Measurements from ENCODE around the gene ZNF423.

Gene ZNF423

DNA sequence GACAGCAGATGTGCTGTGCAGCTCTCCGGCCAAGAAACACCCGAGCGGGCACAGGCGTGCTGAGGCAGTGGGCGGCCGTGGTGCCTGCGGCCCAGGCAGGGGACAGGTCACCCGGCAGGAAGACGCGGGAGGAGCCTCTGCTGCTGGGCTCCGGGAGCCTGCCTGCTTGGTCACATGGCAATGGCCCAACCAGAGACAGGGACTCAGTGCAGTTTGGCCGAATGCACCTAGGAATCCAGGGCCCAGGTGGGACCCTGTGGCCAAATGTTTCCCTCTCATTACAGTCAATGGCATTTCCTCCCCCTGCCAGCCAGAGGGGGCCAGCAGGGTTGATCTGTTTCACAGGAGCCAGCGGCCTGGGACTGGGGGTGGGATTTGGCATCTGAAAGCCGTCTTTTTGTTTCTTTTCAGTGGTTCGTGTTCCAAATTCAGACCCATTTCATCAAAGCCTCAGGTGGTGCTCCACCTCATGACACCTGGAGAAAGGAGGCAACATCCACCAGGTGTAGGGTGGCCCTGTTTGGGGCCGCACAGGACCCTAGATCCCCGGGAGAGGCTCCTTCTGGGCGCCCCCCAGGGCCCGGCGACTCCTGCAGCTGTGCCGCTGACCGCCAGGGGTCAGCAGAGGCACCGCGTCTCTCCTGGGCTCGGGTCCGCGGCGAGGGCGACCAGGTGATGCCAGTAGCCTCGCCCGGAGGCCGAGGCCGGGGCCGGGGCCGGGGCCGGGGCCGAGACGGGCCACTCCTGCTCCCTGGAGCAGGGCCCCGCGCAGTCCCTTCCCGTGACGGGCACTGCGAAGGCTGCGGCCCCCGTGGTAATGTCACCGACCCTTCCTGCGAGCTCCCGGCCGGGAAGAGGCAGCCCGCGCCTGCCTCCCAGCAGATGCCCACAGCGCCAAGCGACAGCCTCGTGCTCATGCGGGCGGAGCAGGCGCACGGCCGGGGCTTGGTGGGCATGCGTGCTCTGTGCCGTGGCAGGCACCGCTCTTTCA lies 363.8 kb downstream of the ZNF423 start:
- peak; percentile 73 for DNase-seq (ENCODE audit: low spot score)

DNA sequence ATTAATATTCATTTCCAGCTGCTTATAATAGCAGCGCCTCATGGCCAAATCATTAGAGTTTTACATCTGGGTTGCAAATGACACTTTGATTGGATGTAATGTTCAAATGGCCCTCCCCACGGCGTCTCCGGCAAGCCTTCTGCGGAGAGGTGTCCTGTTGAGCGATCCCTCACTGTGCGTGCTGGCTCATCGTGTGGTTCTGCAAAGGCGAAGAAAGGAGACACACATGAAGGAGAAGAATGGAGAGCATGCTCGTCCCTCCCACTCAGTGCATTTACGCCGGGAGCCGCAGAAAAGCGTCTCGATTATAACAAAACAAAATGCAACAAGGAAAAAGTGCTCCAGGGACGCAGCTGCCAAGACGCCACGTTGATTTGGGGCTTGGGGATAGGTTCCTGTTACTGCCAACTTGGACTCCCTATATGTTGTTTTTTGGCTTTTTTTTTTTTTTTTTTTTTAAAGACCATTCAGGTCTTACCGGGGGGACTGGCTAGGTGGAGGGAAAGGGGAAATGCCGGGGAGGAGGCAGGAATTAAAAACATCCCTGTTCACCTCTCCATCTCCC lies 364.7 kb downstream of the ZNF423 start:
- no peak for DNase-seq (ENCODE audit: low spot score)

DNA sequence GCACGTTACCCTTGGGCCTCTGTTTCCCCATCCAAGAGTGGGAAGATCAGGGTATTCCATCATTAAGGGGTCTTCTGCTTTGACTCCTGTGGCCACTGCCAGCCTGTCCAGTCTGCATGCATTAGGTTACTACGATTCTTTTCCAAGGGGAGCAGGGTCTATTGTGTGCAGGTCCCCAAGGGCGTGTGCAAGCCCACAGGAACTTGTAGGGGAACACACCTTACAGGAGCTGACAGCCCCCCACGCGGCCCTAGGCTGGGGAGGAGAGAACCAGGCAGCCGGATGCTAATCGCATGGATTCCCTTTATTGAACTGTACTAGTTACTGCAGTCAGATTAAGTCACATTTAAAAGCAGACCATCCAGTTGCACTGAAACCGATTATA lies 365.6 kb downstream of the ZNF423 start:
- no peak for DNase-seq (ENCODE audit: low spot score)

DNA sequence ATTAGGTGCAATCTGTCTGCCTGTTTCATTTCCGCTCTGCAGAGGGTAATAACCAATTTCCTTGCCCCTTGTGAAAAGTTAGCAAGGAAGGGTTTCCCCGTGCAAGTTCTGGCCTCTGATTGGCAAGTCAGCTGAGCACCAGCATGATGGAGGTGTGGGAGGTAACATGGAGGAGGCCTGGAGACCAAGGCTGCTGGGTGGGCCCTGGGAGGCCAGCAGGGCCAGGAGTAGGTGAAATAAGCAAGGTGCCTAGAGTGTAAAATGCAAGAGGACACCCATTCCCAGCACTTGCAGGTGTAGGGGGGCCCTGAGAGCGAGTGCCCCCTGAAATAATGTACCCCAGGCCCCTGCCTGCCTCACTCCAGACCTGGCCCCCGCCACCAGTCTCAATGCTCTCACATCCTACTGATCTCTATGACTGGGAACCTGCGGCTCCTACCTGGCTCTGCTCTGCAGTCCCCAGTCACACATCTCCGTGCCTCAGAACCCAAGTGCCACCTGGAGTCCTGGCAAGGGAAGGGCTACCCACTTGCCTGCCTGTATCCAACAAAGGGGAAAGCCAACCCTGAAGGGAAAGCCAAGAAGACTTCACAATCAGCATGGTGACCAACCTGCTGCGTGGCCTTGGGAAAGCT lies 366.1 kb downstream of the ZNF423 start:
- no peak for DNase-seq (ENCODE audit: low spot score)

DNA sequence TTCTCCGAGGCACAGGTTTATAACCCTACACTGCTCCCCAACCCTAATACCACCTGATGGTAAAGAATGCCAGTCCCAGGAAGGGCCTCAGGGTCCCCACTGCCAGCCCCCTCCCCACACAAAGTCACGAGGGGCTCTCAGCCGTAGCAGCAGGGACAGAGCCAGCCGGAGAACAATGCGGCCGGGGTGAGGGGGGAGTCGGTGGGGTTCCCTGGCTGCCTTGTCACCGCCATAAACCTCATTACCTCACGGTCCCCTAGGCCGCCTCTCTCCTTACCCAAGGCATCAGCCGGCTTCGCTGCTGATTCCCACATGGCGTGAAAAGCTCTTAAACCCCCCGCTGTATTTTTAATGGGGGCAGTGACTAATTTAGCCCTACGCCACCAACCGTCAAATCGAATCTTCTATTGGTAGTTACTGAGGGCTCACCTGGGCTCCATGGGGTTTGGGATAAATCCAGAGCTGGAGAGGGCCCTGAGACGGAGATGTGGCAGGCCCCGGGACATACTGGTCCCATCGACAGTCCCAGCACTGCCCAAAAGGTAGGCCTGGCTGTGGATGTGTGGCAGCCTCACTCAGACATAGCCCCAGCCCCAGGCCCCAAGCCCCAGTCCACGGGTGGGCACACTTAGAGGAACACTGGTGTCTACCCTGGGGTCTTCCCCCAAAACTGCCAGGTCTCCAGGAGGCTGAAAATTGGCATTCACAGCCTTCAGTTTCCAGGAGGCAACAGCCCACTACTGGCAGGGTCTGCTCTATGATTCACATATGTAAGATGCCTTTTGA lies 367.0 kb downstream of the ZNF423 start:
- DNase-seq (ENCODE audit: low spot score) = no peak

DNA sequence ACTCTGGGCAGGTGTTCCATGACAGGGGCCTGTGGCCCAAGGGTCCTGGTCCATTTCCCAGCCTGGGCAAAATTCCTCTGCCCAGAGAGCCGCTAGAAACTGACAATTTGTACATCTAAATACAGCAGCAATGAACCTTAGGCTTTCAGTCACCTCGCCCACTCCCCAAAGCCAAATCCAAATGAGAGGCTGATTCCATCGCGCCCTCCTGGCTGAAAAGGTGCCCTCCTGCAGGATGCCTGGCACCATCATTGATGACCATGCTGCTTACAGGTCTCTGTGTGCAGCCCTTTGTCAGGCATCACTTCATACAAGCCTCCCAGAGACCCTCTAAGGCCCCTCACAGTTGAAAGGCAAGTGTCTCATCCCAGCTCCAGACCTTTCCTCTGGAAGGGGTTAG lies 367.6 kb downstream of the ZNF423 start:
- DNase-seq (ENCODE audit: low spot score) = no peak

DNA sequence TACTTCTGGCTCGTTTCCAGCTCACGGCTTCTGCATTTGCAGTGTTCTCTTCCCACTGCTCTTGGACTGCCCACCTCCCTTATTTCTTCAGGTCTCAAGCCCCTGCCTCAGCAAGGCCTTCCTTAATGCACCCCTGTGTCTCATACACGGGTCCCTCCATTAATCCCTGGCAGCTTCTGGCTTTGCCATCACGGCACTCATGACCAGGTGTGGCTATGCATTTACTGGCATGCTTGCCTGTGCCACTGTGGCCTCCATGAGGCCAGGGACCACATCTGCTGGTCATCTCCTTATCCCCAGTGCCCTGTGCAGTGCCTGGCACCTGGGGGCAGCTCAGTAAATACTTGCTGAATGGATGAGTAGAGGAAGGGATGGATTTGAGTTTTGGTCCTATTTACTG lies 368.2 kb downstream of the ZNF423 start:
- no peak for DNase-seq (ENCODE audit: low spot score)

DNA sequence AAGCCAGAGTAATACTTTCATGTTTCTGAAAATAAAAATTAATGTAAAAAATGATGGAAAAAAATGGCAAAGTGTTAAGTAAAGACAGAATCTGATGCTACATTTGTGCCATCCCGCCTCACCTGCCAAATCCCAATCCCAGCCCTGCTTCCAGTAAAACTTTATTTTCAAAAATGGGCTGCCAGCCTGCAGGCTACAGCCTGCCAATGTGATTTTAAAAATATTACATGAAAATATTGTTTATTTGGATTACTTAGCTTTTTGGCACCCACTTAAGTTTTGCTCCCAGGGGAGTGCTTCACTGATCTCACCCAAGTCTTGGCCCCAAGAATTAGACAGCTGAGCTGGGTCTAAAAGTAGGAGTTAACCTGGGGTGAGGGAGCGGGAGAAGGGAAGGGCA lies 369.5 kb downstream of the ZNF423 start:
- no peak for DNase-seq (ENCODE audit: low spot score)

DNA sequence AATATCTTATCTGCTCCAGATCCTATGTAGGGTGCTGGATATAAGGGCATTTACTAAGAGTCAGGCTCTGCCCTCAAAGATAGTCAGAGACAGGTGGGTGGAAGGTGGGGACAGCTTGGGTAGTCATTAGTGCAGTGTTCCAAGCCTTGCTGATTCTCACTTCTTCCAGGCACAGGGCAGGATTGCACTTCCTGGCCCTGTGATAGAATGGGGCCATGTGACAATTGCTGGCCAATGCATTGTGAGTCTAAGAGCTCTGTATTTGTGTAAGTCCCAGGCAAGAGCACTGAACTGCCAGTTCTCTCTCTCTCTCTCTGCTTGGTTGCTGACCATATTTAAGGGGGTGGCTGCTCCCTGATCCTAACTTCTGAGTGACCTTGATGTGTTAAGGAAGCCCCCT lies 370.2 kb downstream of the ZNF423 start:
- no peak for DNase-seq (ENCODE audit: low spot score)

DNA sequence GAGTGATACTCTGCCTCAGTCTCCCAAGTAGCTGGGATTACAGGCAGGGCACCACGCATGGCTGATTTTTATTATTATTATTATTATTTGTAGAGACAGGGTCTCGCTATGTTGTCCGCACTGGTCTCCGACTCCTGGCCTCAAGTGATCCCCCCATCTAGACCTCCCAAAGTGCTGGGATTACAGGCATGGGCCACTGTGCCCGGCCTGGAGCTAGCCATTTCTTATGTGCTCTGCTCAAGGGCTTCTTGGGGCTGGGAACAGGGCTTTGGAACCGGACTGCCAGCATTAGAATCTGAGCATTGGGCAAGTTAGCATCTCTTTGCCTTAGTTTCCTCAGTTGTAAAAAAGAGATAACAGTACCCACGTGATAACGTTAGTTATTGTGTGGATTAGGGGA lies 371.0 kb downstream of the ZNF423 start:
- DNase-seq (ENCODE audit: low spot score) = no peak

DNA sequence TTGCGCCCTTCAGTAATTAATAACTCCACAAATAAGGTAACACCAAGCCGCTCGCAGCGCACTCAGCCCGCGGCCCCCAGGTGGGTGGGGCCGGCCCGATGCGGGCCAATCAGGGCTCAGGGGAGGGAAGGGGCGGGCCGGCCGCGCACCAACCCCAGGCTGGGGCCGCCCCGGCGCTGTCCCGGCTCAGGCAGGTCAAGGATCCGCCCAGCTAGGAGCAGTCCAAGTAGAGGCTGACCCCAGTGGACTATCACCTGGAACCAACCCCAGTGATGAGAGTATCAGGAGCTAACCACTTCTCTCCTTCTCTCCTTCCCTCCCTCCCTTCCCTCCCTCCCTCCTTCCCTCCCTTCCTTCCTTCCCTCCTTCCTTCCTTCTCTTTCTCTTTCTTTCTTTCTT lies 371.5 kb downstream of the ZNF423 start:
- DNase-seq (ENCODE audit: low spot score) = peak; percentile 28

DNA sequence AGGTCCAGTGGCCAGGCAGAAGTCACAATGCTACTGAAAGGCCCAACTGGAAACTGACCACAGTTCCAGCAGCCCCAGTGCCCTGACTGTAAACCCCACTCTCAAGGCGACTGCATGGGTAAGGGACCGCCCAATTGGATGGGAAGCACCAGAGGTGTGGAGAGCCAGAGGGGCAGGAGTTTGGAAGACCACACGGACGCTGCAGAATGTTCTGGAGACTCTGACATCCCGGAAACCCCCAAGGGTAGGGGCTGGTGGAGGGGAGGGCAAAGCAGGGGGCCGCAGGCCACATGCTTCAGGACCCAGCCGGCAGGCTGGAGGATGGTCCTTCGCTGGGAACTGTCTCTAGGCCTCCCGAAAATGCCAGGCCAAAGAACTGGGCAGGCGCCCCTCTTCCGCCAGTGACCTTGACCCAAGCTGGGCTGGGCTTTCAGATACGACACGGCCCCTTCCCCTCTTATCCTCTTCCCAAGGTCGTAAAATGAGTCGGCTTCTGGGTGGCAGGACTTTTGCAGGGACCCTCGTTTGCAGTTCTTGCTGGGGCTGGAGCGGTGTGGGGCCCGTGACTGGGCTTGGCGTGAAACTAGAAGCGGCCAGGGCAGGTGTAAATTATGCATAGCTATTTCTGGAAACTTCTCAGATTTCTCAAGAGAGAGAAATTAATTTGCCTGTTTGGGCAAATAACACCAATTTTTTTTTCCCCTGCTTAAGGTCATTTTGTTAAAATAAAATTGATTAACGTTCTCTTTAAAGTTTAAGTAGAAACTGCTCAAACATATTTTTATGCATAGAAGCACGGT lies 372.1 kb downstream of the ZNF423 start:
- DNase-seq (ENCODE audit: low spot score) = no peak

DNA sequence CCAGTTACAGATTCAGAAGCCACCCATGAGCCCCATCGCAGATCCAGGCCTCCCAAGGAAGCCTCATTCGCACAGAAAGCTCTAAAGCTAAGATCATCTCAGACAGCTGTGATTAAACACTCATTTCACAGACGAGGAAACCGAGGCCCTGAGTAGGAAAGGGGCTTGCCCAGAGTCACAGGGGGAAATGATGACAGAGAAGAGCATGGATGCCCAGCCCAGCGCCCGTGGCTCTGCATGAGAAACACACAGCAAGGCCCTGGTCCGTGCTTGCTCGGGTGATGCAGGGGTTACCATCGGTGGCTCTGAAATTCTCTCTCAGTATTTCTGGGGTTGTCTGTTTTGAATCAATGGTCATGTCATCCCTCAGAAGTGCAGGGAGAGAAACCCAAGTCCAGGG lies 372.7 kb downstream of the ZNF423 start:
- DNase-seq (ENCODE audit: low spot score) = no peak

DNA sequence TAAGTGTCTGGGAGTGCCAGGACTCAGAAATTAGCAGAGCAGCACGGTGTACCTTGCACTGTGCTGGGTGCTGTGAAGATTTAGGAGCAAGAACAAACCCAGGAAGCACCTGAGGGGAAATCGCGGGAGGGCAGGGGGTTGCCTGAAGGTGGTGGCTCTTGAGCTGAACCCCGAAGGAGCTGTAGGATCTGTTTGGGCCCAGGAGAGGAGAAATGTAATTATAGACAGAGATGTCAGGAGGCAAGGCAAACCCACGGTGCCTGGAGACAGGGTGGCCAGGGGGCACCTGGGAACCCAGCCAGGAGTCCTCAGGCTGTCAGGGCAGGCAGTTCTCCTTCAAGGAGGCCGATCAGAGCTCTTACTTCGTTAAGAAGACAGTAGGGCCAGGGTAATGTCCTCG lies 373.2 kb downstream of the ZNF423 start:
- DNase-seq (ENCODE audit: low spot score) = no peak

DNA sequence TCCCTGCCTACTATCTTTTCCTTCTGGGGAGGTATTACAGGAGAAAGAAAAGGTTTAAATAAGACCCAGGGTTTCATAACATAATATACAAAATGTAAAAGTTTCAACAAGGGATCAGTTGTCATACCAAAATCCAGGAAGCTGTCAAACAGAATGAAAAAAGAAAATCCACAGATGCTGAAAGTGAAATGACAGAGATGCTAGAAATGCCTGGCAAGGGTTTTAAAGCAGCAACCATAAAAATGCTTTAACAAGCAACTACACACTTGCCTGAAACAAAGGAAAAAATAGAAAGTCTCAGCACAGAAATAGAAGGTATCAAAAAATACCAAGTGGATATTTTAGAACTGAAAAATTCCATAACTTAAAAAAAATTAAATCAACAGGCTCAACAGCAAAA lies 377.3 kb downstream of the ZNF423 start:
- DNase-seq (ENCODE audit: low spot score) = no peak

DNA sequence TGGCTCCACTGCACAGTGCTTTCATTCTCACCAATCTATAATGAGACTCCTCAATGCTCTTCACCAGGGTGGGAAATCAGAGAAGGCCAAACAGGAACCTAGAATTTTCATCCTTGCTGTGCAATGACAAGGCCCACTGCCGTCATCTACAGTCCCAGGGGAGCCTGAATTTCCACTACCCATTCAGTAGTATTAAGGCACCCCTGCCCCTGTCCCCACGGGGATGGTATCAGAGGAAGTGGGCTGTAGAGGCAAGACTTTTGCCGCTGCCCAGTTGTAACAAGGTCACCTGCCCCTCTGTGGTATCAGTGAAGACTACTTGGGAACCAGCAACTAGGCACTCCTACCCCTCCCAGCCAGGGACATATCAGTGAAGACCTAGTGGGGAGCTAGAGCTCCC lies 377.8 kb downstream of the ZNF423 start:
- no peak for DNase-seq (ENCODE audit: low spot score)

DNA sequence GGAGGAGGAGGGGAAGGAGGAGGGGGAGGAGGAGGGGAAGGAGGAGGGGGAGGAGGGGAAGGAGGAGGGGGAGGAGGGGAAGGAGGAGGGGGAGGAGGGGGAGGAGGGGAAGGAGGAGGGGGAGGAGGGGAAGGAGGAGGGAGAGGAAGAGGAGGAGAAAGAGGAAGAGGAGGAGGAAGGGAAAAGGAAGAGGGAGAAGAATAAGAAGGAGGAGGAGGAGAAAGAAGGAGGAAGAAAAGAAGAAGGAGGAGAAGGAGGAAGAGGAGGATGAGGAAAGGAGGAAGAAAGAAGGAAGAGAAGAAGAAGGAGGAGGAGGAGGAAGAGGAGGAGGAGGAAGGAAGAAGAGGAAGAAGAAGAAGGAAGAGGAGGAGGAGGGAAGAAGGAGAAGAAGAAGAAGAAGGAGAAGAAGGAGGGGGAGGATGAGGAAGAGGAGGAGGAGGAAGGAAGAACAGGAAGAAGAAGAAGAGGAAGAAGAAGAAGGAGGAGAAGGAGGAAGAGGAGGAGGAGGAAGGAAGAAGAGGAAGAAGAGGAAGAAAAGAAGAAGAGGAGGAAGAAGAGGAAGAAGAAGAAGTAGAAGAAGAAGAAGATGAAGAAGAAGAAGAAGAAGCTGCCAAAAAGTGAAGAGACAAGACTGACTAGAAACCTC lies 378.5 kb downstream of the ZNF423 start:
- DNase-seq (ENCODE audit: low spot score) = no peak

DNA sequence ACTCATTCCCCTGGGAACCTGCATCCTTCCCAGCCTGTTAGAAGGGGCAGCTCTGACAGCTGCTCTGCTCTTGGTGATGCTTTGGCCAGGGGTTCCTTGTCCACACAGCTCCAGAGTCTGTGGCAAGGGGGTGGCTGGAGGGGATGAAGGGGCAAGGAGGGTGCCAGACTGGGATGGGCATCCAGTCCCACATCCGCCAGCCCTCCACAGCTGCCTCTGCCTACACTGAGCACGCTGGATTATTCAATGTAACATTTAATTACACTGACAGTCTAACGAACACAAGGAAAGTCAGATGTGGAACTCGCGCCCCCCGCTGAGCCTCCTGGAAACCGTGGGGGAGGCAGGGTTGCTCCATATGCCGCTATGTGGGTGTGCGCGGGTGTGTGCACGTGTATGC lies 381.2 kb downstream of the ZNF423 start:
- DNase-seq (ENCODE audit: low spot score) = no peak

DNA sequence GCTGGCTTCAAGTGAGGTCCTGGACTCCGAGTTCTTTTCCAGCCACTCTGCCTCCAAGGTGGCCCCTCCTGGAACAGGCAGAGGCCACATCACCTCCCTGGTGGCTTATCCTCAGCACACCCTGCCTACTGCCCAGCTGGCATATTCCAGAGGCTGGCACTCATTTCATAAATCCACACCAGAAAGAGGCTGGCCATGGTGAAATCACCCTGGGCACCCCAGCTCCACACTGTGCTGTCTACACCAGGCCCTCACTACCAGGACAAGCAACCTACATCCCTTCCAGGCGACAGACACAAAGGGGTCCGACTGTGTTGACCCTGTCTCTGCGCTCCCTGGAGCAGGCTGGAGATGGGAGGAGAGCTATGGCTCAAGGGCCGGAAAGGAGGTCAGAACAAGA lies 382.1 kb downstream of the ZNF423 start:
- DNase-seq (ENCODE audit: low spot score) = no peak

DNA sequence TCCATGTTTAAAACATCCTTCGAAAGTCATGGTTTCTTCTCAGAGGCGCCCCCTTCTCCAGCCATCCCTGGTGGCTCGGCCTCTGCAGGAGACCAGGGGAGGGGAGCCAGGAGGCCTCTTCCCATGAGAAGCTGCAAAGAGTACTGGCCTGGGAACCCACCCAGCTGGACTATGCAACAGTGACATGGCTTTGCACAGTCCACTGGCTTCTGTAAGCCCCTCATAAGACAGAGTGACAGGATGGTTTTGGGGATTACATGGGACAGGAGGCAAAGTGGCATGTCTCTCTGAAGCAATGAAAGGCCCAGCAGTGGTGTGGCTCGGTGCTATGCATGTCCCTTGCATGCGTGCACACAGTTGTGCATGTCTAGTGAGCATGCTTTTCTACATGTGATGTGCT lies 382.8 kb downstream of the ZNF423 start:
- no peak for DNase-seq (ENCODE audit: low spot score)

DNA sequence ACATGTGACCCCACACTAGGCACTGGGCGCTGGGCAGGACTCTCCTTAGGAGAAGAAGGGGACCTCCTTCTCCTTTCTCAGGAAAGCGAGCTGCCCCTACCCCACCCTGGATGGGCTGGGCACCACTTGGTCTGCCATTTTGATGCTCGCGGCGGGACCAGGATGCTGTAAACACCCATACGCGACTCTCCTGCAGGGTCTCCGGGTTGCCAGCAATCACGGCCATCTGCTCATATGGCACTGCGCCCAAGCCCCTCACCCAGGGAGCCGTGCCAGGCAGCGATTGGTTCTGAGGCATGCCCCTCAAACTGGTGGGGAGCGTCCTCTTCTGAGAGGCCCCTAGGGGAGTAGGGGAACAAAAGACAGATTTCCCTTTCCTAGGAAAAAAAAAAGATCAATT lies 383.3 kb downstream of the ZNF423 start:
- no peak for DNase-seq (ENCODE audit: low spot score)
